Loucy (cell line): ENCODE results near the gene HMCES.
"Not testable (repeated sequence)": the region's sequence is repeated elsewhere in the genome, so short reads cannot be mapped to it uniquely, and the experiment has no call there.

Experiments
- H2AFZ ChIP-seq: fragments of 200-600 bp; sonication (generic); 2 replicates; pipeline ENCODE4 v1.6.0; 2016; ENCODE audit warnings: antibody characterized with exemption, mild to moderate bottlenecking, low read length, moderate library complexity
- H3F3A ChIP-seq: fragments of 200-600 bp; 2 replicates; pipeline ENCODE4 v1.6.0; 2016; ENCODE audit warnings: antibody characterized with exemption, low read depth, mild to moderate bottlenecking
- H3K27me3 ChIP-seq: fragments of 200-600 bp; sonication (generic); 2 replicates; pipeline ENCODE4 v1.6.1; 2014; ENCODE audit warnings: low read length, mild to moderate bottlenecking; ENCODE audit not compliant: insufficient read depth, poor library complexity, severe bottlenecking
- H3K36me3 ChIP-seq: fragments of 200-600 bp; sonication (generic); 2 replicates; pipeline ENCODE4 v1.6.1; 2016; ENCODE audit warnings: low read length; ENCODE audit not compliant: insufficient read depth
- H3K4me1 ChIP-seq: fragments of 200-600 bp; sonication (generic); 2 replicates; pipeline ENCODE4 v1.5.1; 2014; ENCODE audit warnings: low read length, mild to moderate bottlenecking; ENCODE audit not compliant: insufficient read depth, poor library complexity, severe bottlenecking
- H3K4me2 ChIP-seq: fragments of 200-600 bp; sonication (generic); 2 replicates; pipeline ENCODE4 v1.6.0; 2014; ENCODE audit warnings: antibody characterized with exemption, low read length, low read depth, mild to moderate bottlenecking; ENCODE audit not compliant: poor library complexity, severe bottlenecking
- H3K4me3 ChIP-seq: fragments of 200-600 bp; sonication (generic); 2 replicates; pipeline ENCODE4 v1.5.1; 2014; ENCODE audit warnings: low read length, mild to moderate bottlenecking, mixed read lengths; ENCODE audit not compliant: poor library complexity, severe bottlenecking
- H3K79me2 ChIP-seq: fragments of 200-600 bp; sonication (generic); 2 replicates; pipeline ENCODE4 v1.6.1; 2014; ENCODE audit warnings: low read length; ENCODE audit not compliant: insufficient read depth
- H3K9ac ChIP-seq: fragments of 200-600 bp; sonication (generic); 2 replicates; pipeline ENCODE4 v1.6.0; 2014; ENCODE audit warnings: mild to moderate bottlenecking, low read depth, low read length, moderate library complexity; ENCODE audit not compliant: poor library complexity, severe bottlenecking
- H3K9me2 ChIP-seq: fragments of 200-600 bp; sonication (generic); replicated peaks from 2 replicates; pipeline ENCODE4 v1.6.1; 2016; ENCODE audit warnings: low read depth, low read length, mixed read lengths
- H3K9me3 ChIP-seq: fragments of 200-600 bp; sonication (generic); 2 replicates; pipeline ENCODE4 v1.6.1; 2014; ENCODE audit warnings: mild to moderate bottlenecking, antibody characterized with exemption, low read length, low read depth; ENCODE audit not compliant: insufficient read depth
- H4K20me1 ChIP-seq: fragments of 200-600 bp; sonication (generic); 2 replicates; pipeline ENCODE4 v1.6.0; 2014; ENCODE audit warnings: antibody characterized with exemption, low read length, mild to moderate bottlenecking; ENCODE audit not compliant: insufficient read depth, poor library complexity, severe bottlenecking
- EZH2phosphoT487 ChIP-seq: fragments of 200-600 bp; IDR thresholded peaks from 2 replicates; pipeline ENCODE4 v1.6.1; 2018; ENCODE audit warnings: antibody characterized with exemption, mild to moderate bottlenecking, moderate library complexity, borderline replicate concordance
- TF ChIP-seq, protein P1 (sequence below): fragments of 200-600 bp; sonication (generic); conservative IDR thresholded peaks from 2 replicates; pipeline ENCODE4 v1.5.1; 2014; ENCODE audit warnings: mild to moderate bottlenecking, antibody characterized with exemption, low read length

HMCES gene

DNA sequence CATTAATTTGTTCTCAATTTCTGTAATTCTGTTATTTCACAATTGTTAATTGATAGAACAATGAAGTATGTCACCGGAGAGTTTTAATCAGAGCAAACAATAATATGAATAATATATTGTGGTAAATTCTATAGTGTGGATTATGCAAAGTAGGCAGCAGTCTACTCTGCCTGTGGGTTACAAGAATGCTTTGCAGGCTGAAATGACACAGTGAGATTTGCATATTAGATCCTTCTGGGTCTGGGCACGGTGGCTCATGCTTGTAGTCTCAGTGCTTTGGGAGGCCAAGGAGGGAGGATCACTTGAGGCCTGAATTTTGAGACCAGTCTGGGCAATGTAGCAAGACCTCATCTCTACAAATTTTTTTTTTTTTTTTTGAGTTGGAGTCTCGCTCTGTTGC is 16.8 kb upstream of the HMCES start:
- Histone ChIP-seq H3K9ac (no peak overlapping the region), H4K20me1 (no peaks in the 10 kb centered on the region), H3K27me3 (no peaks in the 10 kb centered on the region), H3K4me3 (no peak overlapping the region), H3K36me3 (peaks cover 87% of the 10 kb centered on the region; the same call in 1 of the 2 replicates), H3K4me1 (no peaks in the 10 kb centered on the region), H2AFZ (no peak overlapping the region), H3K9me2 (no peaks in the 10 kb centered on the region), H3K4me2 (no peak overlapping the region), H3K9me3 (no peaks in the 10 kb centered on the region), H3K79me2 (no peaks in the 10 kb centered on the region), H3F3A (no peaks in the 10 kb centered on the region)
- TF ChIP-seq, protein P1, sequence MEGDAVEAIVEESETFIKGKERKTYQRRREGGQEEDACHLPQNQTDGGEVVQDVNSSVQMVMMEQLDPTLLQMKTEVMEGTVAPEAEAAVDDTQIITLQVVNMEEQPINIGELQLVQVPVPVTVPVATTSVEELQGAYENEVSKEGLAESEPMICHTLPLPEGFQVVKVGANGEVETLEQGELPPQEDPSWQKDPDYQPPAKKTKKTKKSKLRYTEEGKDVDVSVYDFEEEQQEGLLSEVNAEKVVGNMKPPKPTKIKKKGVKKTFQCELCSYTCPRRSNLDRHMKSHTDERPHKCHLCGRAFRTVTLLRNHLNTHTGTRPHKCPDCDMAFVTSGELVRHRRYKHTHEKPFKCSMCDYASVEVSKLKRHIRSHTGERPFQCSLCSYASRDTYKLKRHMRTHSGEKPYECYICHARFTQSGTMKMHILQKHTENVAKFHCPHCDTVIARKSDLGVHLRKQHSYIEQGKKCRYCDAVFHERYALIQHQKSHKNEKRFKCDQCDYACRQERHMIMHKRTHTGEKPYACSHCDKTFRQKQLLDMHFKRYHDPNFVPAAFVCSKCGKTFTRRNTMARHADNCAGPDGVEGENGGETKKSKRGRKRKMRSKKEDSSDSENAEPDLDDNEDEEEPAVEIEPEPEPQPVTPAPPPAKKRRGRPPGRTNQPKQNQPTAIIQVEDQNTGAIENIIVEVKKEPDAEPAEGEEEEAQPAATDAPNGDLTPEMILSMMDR = no peak
- TF ChIP-seq EZH2phosphoT487 = no peak

DNA sequence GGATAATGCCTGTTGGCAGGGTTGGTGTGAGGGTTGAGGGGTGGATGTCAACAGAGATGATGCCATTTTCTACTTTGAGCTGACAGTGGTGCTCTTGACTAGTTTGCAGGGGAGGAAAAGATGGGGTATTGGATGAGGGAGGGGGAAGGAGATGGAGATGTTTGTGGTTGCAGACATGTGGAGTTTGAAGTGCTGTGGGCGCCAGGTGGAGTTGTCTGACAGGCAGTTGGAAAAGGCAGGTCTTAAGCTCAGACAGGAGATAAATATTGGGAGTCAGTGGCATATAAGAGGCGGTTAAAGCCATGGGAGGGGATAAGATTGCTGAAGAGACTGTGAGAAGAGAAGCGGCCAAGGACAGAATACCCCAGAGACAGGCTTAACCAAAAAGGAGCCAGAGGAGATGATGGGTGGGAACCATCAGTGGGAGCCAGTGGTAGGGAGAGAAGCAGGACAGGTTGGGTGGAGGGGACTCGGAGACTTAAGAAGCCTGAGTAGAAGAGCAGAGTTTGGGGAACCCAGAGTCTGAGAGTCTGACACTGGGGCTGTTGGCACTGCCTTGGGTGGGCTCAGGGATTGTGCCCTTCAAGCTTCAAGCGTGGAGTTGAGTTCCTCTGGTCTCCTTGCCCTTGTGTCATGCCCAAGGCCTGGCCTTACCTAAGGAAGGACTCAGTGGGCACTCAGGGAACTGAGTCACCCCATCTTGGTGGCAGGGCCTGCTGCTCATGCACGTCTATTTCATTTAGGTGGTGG is 15.3 kb upstream of the HMCES start:
- Histone ChIP-seq H4K20me1 (no peaks in the 10 kb centered on the region), H2AFZ (no peak overlapping the region), H3K27me3 (no peaks in the 10 kb centered on the region), H3F3A (no peaks in the 10 kb centered on the region), H3K4me2 (no peak overlapping the region), H3K4me3 (no peak overlapping the region), H3K9me2 (no peaks in the 10 kb centered on the region), H3K9ac (no peak overlapping the region), H3K79me2 (no peaks in the 10 kb centered on the region), H3K36me3 (peaks cover 88% of the 10 kb centered on the region; the same call in 1 of the 2 replicates), H3K4me1 (no peaks in the 10 kb centered on the region), H3K9me3 (no peaks in the 10 kb centered on the region)
- no peak for TF ChIP-seq EZH2phosphoT487
- TF ChIP-seq, protein P1 = no peak

DNA sequence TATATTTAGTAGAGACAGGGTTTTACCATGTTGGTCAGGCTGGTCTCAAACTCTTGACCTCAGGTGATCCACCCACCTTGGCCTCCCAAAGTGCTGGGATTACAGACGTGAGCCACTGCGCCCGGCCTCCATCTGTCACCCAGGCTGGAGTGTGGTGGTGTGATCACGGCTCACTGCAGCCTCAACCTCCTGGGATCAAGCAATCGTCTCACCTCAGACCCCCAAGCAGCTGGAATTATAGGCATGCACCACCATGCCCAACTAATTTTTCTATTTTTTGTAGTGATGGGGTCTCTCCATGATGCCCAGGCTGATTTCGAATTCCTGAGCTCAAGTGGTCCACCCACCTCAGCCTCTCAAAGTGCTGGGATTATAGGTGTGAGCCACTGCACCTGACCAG is 13.7 kb upstream of the HMCES start:
- H3K79me2 ChIP-seq = not testable (repeated sequence)

DNA sequence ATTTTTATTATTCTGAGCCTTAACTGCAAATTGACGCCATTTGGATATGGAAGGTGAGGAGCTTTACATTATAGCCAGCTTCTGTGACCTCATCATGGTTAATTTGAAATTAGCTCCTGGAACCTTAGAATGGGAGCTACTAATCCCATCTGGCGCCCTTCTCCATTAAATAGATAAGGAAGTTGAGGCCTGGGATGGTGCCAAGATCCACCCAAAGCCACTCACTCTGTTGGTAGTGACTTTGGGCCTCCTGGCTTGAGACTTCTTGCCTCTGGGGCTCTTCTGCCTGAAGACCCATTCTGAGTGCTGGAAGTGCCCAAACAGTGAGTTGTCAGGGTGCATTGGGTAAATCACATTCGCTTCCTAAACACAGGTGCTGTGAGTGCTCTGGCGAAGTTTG is 12.0 kb upstream of the HMCES start:
- no peaks in the 10 kb centered on the region for H3K79me2 ChIP-seq
- no peaks in the 10 kb centered on the region for H3K9me3 ChIP-seq
- H3K27me3 ChIP-seq = no peaks in the 10 kb centered on the region
- H3K4me1 ChIP-seq = no peaks in the 10 kb centered on the region
- no peaks in the 10 kb centered on the region for H3K9me2 ChIP-seq
- H3K4me2 ChIP-seq = no peak overlapping the region
- no peaks in the 10 kb centered on the region for H3F3A ChIP-seq
- no peak overlapping the region for H2AFZ ChIP-seq
- no peak overlapping the region for H3K9ac ChIP-seq
- TF ChIP-seq EZH2phosphoT487 = no peak
- TF ChIP-seq, protein P1 = no peak
- no peaks in the 10 kb centered on the region for H4K20me1 ChIP-seq
- H3K36me3 ChIP-seq = peaks cover 93% of the 10 kb centered on the region; the same call in 1 of the 2 replicates
- no peak overlapping the region for H3K4me3 ChIP-seq

More for the DNA sequence above, 13.7 kb upstream of the HMCES start:
- H3K9me2 ChIP-seq, H3K4me2 ChIP-seq, H3K9ac ChIP-seq, H4K20me1 ChIP-seq, H3K27me3 ChIP-seq, H3K4me1 ChIP-seq, H2AFZ ChIP-seq, H3K4me3 ChIP-seq, H3F3A ChIP-seq, H3K9me3 ChIP-seq: not testable (repeated sequence)
- peaks cover 93% of the 10 kb centered on the region; the same call in 1 of the 2 replicates for H3K36me3 ChIP-seq
